Fibroblast of skin of back (primary cell): Measurements from ENCODE around the gene GSG1L.
A peak's percentile ranks its signal among the peaks of the same experiment; 100 is the strongest.
"Not testable (repeated sequence)": the region's sequence is repeated elsewhere in the genome, so short reads cannot be mapped to it uniquely, and the experiment has no call there.

Source experiments
- DNase-seq: peaks from one replicate; pipeline ENCODE4 v3.0.0-alpha.2; 2013

GSG1L gene

GRCh38 chr16:27751676-27752075 is 311.8 kb downstream of the GSG1L start:
- DNase-seq, result no peak

GRCh38 chr16:27751233-27751632 is 312.3 kb downstream of the GSG1L start:
- no peak for DNase-seq

- no peak for DNase-seq
Measured at GRCh38 chr16:27749946-27750345, 313.6 kb downstream of the GSG1L start.

GRCh38 chr16:27749547-27749875 is 314.0 kb downstream of the GSG1L start:
- DNase-seq, result no peak

- peak; percentile 64 for DNase-seq
Measured at GRCh38 chr16:27748868-27749546, 314.5 kb downstream of the GSG1L start.

GRCh38 chr16:27747946-27748345 is 315.6 kb downstream of the GSG1L start:
- DNase-seq, result no peak

- no peak for DNase-seq
Measured at GRCh38 chr16:27746076-27746855, 317.2 kb downstream of the GSG1L start.

GRCh38 chr16:27745348-27745747 is 318.2 kb downstream of the GSG1L start:
- peak; percentile 29 for DNase-seq

GRCh38 chr16:27743963-27744362 is 319.6 kb downstream of the GSG1L start:
- DNase-seq, result no peak

- DNase-seq, result not testable (repeated sequence)
Measured at GRCh38 chr16:27743001-27743400, 320.5 kb downstream of the GSG1L start.

- no peak for DNase-seq
Measured at GRCh38 chr16:27742333-27742732, 321.2 kb downstream of the GSG1L start.

- DNase-seq, result no peak
Measured at GRCh38 chr16:27740496-27741201, 322.9 kb downstream of the GSG1L start.

- no peak for DNase-seq
Measured at GRCh38 chr16:27739606-27740357, 323.7 kb downstream of the GSG1L start.

- DNase-seq, result no peak
Measured at GRCh38 chr16:27738596-27738995, 324.9 kb downstream of the GSG1L start.
